Lung (tissue), 12 donors: ENCODE measurements around the gene GATA2. TPM values are rescaled to one million over a fixed set of nuclear protein-coding genes. Genes with fewer than 3 reads are reported as not detected.

Experiments used
- ATAC-seq: fragments of 200-7000 bp; cut with Tn5 transposase; one replicate; pipeline ENCODE4 v1.9.1; 2020; ENCODE audit warnings: moderate number of reproducible peaks; ENCODE audit not compliant: insufficient read depth, low FRiP score
- DNase-seq, 3 donors: peaks; one replicate each; pipeline ENCODE4 v3.0.0-alpha.2; 2013 to 2017
- H3K27ac ChIP-seq, 2 donors: one replicate each; pipeline ENCODE4 v1.5.1; 2013; ENCODE audit warnings: mild to moderate bottlenecking in 2 of 2, moderate library complexity in 2 of 2, control low read depth in 1 of 2, inconsistent platforms in 1 of 2, low read depth in 1 of 2, low read length in 1 of 2
- H3K27me3 ChIP-seq, 3 donors: one replicate each; pipeline ENCODE4 v1.5.1; 2013; ENCODE audit warnings: low read length in 2 of 3; ENCODE audit not compliant: control insufficient read depth in 3 of 3, insufficient read depth in 3 of 3
- H3K36me3 ChIP-seq, 4 donors: one replicate each; pipeline ENCODE4 v1.5.1; 2013; ENCODE audit warnings: low read length in 4 of 4, mild to moderate bottlenecking in 1 of 4, moderate library complexity in 1 of 4; ENCODE audit not compliant: control insufficient read depth in 4 of 4, insufficient read depth in 4 of 4
- H3K4me1 ChIP-seq, 5 donors: one replicate each; pipeline ENCODE4 v1.5.1; 2013; ENCODE audit warnings: low read length in 5 of 5, mild to moderate bottlenecking in 2 of 5, moderate library complexity in 1 of 5; ENCODE audit not compliant: control insufficient read depth in 5 of 5, insufficient read depth in 5 of 5
- H3K4me3 ChIP-seq: one replicate; pipeline ENCODE4 v1.5.1; 2013; ENCODE audit warnings: mild to moderate bottlenecking, control low read depth, moderate library complexity
- H3K9ac ChIP-seq, 2 donors: one replicate each; pipeline ENCODE4 v1.5.1; 2013; ENCODE audit warnings: low read length in 2 of 2, control low read depth in 1 of 2; ENCODE audit not compliant: insufficient read depth in 1 of 2
- H3K9me3 ChIP-seq, 4 donors: one replicate each; pipeline ENCODE4 v1.5.1; 2013; ENCODE audit warnings: low read length in 3 of 4, mild to moderate bottlenecking in 1 of 4, moderate library complexity in 1 of 4; ENCODE audit not compliant: control insufficient read depth in 4 of 4, insufficient read depth in 3 of 4
- WGBS, 2 donors: extraction: QIAGEN DNeasy Blood & Tissue Kit; methylation state at CpG; one replicate each; pipeline ENCODE4 v1.1.7; 2013; 5-methylcytosine and 5-hydroxymethylcytosine counted together
- polyA plus RNA-seq, 2 donors: library from polyadenylated mRNA; stranded (reverse); fragments of 200-250 nt; gene quantifications; one replicate each; pipeline ENCODE4 v1.2.1, GENCODE V29; 2013
- total RNA-seq, 2 donors: library from RNA; depleted of rRNA in 1 of 2; stranded (reverse); fragments of >200 nt in 1 of 2; gene quantifications; one replicate each; pipeline ENCODE4 v1.2.1, GENCODE V29; 2014 to 2021
- TF ChIP-seq, protein P1 (sequence below): IDR thresholded peaks from 2 replicates; pipeline ENCODE4 v1.5.1; 2012; ENCODE audit warnings: mild to moderate bottlenecking; ENCODE audit errors: control extremely low read depth, extremely low read depth
- donor health status: control.
- donor health status: control.
- donor health status: Bipolar disorder and iron deficiency.
- donor health status: healthy.
- donor health status: DM: yes; HTN: yes; CAD: no.

Gene GATA2
- total and polyA plus RNA-seq, 4 donors: 9.6 to 37.0 (median 28.7) TPM

DNA sequence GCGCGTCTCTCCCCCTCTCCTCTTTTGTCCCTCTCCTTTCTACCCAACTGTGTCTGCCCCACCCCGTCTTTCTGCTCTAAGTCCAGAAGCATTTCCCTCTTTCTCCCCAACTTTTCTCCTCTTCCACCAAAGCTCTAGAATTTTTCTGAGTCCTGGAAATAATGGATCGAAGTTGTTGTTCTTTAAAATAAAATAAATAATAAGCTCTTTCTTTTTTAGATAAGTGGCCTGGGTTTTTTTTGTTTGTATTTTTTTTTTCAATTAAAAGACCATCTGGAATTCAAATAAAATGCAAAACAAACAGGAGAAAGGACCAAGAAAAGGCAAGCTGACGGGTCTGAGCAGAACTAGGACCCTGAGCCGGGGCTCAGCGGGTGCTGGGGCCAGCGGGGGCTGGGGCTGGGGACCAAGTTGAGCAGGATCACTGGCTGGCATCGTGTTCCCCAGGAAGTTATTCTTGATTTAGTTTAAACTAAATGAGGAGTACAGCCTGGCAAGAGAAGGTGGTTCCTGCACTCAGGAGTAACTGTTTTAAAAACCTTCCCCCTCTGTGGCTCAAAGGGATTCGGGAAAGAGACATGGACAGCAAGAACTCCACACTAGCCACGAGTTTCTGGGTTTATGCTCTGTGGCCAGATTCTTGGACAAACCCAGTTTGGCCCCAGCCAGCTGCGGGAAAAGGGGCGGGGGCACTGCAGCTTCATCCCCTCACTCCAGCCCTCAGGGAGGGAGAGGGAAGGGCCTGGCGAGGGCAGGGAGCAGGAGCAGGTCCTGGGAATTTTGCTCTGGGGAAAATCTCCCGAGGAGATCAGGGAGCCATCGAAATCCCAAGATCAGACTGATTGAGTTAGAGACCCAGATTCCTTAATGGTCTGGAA, 8.4 kb downstream of the GATA2 start:
- peaks cover 0 to 37% (median 15%) of the 10 kb centered on the region in 5 donors for H3K4me1 ChIP-seq

DNA sequence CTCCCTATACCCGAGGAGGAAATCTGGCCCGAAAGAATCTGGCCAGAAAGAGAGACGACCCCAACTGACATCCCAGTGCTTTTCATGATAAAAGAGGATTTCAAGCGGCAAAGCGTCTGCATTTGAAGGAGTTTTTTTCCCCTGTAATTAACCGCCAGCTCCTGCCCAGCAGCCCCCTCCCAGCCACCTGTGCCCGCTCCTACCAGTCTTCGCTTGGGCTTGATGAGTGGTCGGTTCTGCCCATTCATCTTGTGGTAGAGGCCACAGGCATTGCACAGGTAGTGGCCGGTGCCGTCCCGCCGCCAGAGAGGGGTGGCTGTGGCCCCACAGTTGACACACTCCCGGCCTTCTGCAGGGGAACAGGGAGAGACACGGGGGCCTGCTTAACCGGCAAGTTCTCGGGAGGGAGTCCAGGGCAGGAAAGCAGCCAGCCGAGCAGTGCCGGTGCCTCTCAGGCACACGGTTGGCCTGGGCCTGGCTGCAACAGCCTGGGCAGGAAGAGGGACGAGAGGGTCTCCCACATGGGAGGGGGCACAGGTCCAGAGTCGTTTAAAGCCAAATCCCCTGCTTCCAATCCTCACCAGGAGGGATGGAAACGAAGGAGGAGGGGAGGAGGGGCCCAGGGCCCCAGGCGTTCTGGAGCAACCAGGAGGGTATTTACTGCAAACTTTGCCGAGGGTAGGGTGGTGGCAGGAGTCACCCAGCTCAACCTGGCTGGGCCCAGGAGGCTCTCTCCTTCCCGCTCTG, 9.2 kb downstream of the GATA2 start:
- H3K4me3 ChIP-seq: peak overlapping the region; percentile 23
- DNase-seq (peak in 2 of 3 donors; percentile 43 to 44), ATAC-seq (no peak)
- H3K27ac ChIP-seq: peak overlapping the region; percentile 2 to 68
- peaks cover 0 to 6% (median 0%) of the 10 kb centered on the region in 4 donors for H3K36me3 ChIP-seq
- TF ChIP-seq, protein P1, sequence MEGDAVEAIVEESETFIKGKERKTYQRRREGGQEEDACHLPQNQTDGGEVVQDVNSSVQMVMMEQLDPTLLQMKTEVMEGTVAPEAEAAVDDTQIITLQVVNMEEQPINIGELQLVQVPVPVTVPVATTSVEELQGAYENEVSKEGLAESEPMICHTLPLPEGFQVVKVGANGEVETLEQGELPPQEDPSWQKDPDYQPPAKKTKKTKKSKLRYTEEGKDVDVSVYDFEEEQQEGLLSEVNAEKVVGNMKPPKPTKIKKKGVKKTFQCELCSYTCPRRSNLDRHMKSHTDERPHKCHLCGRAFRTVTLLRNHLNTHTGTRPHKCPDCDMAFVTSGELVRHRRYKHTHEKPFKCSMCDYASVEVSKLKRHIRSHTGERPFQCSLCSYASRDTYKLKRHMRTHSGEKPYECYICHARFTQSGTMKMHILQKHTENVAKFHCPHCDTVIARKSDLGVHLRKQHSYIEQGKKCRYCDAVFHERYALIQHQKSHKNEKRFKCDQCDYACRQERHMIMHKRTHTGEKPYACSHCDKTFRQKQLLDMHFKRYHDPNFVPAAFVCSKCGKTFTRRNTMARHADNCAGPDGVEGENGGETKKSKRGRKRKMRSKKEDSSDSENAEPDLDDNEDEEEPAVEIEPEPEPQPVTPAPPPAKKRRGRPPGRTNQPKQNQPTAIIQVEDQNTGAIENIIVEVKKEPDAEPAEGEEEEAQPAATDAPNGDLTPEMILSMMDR: no peak
- H3K27me3 ChIP-seq: peaks cover 0 to 87% (median 79%) of the 10 kb centered on the region in 3 donors
- H3K9me3 ChIP-seq: peaks cover 0 to 2% (median 0%) of the 10 kb centered on the region in 4 donors
- no peak overlapping the region for H3K9ac ChIP-seq
- 10 to 11% methylated on average over 25 to 26 of the region's 26 CpGs for WGBS, 2 donors
- H3K4me1 ChIP-seq: peaks cover 0 to 29% (median 10%) of the 10 kb centered on the region in 5 donors

More for the DNA sequence above, 8.4 kb downstream of the GATA2 start:
- WGBS, 2 donors: 19 to 23% methylated on average over 16 of the region's 16 CpGs
- H3K9me3 ChIP-seq: peaks cover 0 to 2% (median 0%) of the 10 kb centered on the region in 4 donors
- ATAC-seq (no peak), DNase-seq (peak in 1 of 3 donors; percentile 40)
- no peak overlapping the region for H3K9ac ChIP-seq
- H3K4me3 ChIP-seq: peak overlapping the region; percentile 86
- TF ChIP-seq, protein P1: no peak
- peaks cover 0 to 6% (median 0%) of the 10 kb centered on the region in 4 donors for H3K36me3 ChIP-seq
- H3K27me3 ChIP-seq: peaks cover 0 to 83% (median 77%) of the 10 kb centered on the region in 3 donors
- H3K27ac ChIP-seq: peak overlapping the region; percentile 2 to 72

DNA sequence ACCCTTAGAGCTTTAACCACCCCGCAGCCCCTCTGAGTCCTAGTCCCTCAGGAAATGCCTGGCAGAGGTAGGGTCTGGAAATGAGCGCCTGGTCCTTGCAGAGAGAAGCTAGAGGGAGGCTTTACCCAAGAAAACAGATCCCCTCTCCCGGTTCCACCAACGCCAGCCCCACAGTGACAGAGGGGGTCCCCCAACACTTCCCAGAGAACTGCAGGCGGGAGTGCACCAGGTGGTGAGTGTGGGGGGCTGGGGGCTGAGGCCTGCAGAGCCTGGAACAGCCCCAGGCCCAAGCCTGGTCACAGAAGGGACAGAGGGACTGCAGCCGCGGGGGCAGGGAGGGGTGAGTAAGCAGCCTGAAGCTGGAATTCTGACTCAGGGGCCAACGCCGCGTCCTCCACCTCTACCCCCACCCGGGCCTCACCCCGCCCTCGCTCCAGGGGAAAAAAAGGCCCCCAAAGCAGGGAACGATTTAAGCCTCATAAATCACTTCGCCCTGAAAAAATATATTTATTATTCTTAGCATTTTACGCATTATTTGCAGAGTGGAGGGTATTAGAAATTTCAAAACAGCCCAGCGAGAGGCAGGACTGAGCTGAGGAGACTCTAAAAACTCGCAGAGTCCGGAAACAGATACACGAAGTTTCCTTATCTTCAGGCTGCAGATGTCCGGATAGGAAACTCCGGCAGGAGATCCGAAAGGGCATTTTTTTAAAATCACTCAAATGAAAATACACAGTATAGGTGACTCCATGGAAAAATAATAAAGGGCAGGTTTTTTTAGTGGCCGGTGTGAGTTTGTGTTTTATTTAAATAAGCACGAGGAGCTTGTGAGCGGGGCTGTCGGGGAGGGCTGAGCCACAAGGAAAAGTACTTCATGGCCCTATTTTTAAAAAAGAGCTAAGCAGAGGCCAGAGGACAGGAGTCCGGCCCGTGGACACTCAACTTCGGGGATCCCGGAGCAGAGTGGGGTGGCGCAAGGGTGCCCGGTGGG, 10.0 kb downstream of the GATA2 start:
- no peak overlapping the region for H3K4me3 ChIP-seq
- H3K9me3 ChIP-seq: peaks cover 0 to 2% (median 0%) of the 10 kb centered on the region in 4 donors
- ATAC-seq (no peak), DNase-seq (peak; percentile 40 to 79 (median 75))
- peaks cover 0 to 6% (median 0%) of the 10 kb centered on the region in 4 donors for H3K36me3 ChIP-seq
- H3K9ac ChIP-seq: no peak overlapping the region
- 4 to 8% methylated on average over 33 of the region's 33 CpGs for WGBS, 2 donors
- TF ChIP-seq, protein P1: no peak
- H3K4me1 ChIP-seq: peaks cover 0 to 20% (median 1%) of the 10 kb centered on the region in 5 donors
- H3K27ac ChIP-seq: peak overlapping the region; percentile 62 to 68
- peaks cover 0 to 88% (median 79%) of the 10 kb centered on the region in 3 donors for H3K27me3 ChIP-seq
